Measurements from ENCODE around the gene SSMEM1.

GRCh38 chr7:130189343-130189742 lies 18.3 kb upstream of the SSMEM1 start:
- TF ChIP-seq, protein P1, sequence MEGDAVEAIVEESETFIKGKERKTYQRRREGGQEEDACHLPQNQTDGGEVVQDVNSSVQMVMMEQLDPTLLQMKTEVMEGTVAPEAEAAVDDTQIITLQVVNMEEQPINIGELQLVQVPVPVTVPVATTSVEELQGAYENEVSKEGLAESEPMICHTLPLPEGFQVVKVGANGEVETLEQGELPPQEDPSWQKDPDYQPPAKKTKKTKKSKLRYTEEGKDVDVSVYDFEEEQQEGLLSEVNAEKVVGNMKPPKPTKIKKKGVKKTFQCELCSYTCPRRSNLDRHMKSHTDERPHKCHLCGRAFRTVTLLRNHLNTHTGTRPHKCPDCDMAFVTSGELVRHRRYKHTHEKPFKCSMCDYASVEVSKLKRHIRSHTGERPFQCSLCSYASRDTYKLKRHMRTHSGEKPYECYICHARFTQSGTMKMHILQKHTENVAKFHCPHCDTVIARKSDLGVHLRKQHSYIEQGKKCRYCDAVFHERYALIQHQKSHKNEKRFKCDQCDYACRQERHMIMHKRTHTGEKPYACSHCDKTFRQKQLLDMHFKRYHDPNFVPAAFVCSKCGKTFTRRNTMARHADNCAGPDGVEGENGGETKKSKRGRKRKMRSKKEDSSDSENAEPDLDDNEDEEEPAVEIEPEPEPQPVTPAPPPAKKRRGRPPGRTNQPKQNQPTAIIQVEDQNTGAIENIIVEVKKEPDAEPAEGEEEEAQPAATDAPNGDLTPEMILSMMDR (IDR thresholded peaks at IDR 0.05) = no peak
- TF ChIP-seq POLR2A (IDR thresholded peaks at IDR 0.05) = no peak
- no peak for TF ChIP-seq POLR2AphosphoS5 (IDR thresholded peaks at IDR 0.05)
